ENCODE data around the gene TGFA. TPM values are rescaled to one million over a fixed set of nuclear protein-coding genes. Genes with fewer than 3 reads are reported as not detected.

The TGFA gene
- total RNA-seq, 1 experiment from 2014 or later: 1.7 TPM

- ChIA-PET CTCF (interaction anchor here (0.7 kb wide), 1 partner anchor 283 kb away, joined by 4 read pairs; no protein-coding TSS in a partner anchor), POLR2A (no interaction called here)
- Histone ChIP-seq H3K9me3 (ENCODE audit: control insufficient read depth, insufficient read depth, low read depth, low read length) (no peaks in the 10 kb centered on the region), H3K4me1 (ENCODE audit: control insufficient read depth, insufficient read depth, low read length) (no peaks in the 10 kb centered on the region), H3K36me3 (ENCODE audit: control insufficient read depth, insufficient read depth, low read length) (no peaks in the 10 kb centered on the region), H3K27ac (ENCODE audit: low read length) (no peak overlapping the region), H3K4me3 (ENCODE audit: low read depth in 2 of 2, low read length in 2 of 2) (no peak overlapping the region), H3K27me3 (ENCODE audit: control insufficient read depth, insufficient read depth, low read length) (peaks cover 8% of the 10 kb centered on the region)
- no TSS peak for BruUV-seq (replicated peaks)
- ATAC-seq (no peak), DNase-seq (ENCODE audit: low read depth, low spot score) (no peak)
- in situ Hi-C loops (cut with HindIII; ENCODE audit: low pct_unique_long_range_greater_than_20kb, low sequenced_read_pairs): no loop called here
- intact Hi-C loops (cut with micrococcal nuclease; ENCODE audit: unreplicated experiment): no loop called here
- TF ChIP-seq, protein P1, sequence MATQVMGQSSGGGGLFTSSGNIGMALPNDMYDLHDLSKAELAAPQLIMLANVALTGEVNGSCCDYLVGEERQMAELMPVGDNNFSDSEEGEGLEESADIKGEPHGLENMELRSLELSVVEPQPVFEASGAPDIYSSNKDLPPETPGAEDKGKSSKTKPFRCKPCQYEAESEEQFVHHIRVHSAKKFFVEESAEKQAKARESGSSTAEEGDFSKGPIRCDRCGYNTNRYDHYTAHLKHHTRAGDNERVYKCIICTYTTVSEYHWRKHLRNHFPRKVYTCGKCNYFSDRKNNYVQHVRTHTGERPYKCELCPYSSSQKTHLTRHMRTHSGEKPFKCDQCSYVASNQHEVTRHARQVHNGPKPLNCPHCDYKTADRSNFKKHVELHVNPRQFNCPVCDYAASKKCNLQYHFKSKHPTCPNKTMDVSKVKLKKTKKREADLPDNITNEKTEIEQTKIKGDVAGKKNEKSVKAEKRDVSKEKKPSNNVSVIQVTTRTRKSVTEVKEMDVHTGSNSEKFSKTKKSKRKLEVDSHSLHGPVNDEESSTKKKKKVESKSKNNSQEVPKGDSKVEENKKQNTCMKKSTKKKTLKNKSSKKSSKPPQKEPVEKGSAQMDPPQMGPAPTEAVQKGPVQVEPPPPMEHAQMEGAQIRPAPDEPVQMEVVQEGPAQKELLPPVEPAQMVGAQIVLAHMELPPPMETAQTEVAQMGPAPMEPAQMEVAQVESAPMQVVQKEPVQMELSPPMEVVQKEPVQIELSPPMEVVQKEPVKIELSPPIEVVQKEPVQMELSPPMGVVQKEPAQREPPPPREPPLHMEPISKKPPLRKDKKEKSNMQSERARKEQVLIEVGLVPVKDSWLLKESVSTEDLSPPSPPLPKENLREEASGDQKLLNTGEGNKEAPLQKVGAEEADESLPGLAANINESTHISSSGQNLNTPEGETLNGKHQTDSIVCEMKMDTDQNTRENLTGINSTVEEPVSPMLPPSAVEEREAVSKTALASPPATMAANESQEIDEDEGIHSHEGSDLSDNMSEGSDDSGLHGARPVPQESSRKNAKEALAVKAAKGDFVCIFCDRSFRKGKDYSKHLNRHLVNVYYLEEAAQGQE (IDR thresholded peaks at IDR 0.05; ENCODE audit: insufficient read depth in 1 of 2, low read depth in 2 of 2, low read length in 1 of 2): no peak
- TF ChIP-seq SIN3A (IDR thresholded peaks at IDR 0.05; ENCODE audit: borderline replicate concordance, insufficient read depth, low read depth, low read length) (no peak), POLR2AphosphoS5 (IDR thresholded peaks at IDR 0.05; ENCODE audit: low read depth, low read length) (no peak), TCF7L2 (IDR thresholded peaks at IDR 0.05; ENCODE audit: low read depth, low read length) (no peak)
- TF ChIP-seq, protein P2, sequence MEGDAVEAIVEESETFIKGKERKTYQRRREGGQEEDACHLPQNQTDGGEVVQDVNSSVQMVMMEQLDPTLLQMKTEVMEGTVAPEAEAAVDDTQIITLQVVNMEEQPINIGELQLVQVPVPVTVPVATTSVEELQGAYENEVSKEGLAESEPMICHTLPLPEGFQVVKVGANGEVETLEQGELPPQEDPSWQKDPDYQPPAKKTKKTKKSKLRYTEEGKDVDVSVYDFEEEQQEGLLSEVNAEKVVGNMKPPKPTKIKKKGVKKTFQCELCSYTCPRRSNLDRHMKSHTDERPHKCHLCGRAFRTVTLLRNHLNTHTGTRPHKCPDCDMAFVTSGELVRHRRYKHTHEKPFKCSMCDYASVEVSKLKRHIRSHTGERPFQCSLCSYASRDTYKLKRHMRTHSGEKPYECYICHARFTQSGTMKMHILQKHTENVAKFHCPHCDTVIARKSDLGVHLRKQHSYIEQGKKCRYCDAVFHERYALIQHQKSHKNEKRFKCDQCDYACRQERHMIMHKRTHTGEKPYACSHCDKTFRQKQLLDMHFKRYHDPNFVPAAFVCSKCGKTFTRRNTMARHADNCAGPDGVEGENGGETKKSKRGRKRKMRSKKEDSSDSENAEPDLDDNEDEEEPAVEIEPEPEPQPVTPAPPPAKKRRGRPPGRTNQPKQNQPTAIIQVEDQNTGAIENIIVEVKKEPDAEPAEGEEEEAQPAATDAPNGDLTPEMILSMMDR (IDR thresholded peaks at IDR 0.05): no peak
These were observed 52.4 kb downstream of the TGFA start for GRCh38 chr2:70501215-70501614.

DNA sequence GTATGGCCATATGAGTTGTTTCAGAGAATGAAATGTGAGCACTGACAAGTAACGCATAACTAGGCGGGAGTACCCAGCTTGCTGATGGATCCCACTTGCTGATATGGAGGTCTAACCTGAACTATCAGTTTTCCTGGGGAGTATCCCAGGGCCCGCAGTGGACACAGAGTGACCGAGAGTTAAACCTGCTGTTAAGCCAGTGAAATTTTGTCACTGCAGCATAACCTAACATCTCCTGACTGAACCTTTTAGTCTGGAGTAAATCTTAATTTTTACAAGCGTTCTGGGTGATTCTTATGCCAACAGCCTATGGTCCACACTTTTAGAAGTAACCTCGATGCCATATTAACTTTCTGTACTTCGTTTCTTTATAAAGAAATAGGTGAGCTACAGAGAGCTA is 54.4 kb downstream of the TGFA start:
- ChIA-PET CTCF (no interaction called here), POLR2A (no interaction called here)
- Histone ChIP-seq H3K9me3 (ENCODE audit: control insufficient read depth, insufficient read depth, low read depth, low read length) (no peaks in the 10 kb centered on the region), H3K27ac (ENCODE audit: low read length) (no peak overlapping the region), H3K36me3 (ENCODE audit: control insufficient read depth, insufficient read depth, low read length) (no peaks in the 10 kb centered on the region), H3K4me3 (ENCODE audit: low read depth in 2 of 2, low read length in 2 of 2) (no peak overlapping the region), H3K27me3 (ENCODE audit: control insufficient read depth, insufficient read depth, low read length) (peaks cover 20% of the 10 kb centered on the region), H3K4me1 (ENCODE audit: control insufficient read depth, insufficient read depth, low read length) (no peaks in the 10 kb centered on the region)
- DNase-seq (ENCODE audit: low read depth, low spot score): no peak
- in situ Hi-C loops (cut with HindIII; ENCODE audit: low pct_unique_long_range_greater_than_20kb, low sequenced_read_pairs): no loop called here
- intact Hi-C loops (cut with micrococcal nuclease; ENCODE audit: unreplicated experiment): no loop called here
- BruUV-seq (replicated peaks): no TSS peak
- TF ChIP-seq, protein P2 (IDR thresholded peaks at IDR 0.05): no peak
- TF ChIP-seq, protein P1 (IDR thresholded peaks at IDR 0.05; ENCODE audit: insufficient read depth in 1 of 2, low read depth in 2 of 2, low read length in 1 of 2): no peak
- no peak for TF ChIP-seq SIN3A (IDR thresholded peaks at IDR 0.05; ENCODE audit: borderline replicate concordance, insufficient read depth, low read depth, low read length)
- ATAC-seq: no peak
